Measurements from ENCODE around the gene NAGS. TPM values are rescaled to one million over a fixed set of nuclear protein-coding genes. Genes with fewer than 3 reads are reported as not detected.
"Not testable (repeated sequence)": the region's sequence is repeated elsewhere in the genome, so short reads cannot be mapped to it uniquely, and the experiment has no call there.

The NAGS gene
- total RNA-seq, 2 experiments from 2014 or later: 0.68 to 0.78 TPM

DNA sequence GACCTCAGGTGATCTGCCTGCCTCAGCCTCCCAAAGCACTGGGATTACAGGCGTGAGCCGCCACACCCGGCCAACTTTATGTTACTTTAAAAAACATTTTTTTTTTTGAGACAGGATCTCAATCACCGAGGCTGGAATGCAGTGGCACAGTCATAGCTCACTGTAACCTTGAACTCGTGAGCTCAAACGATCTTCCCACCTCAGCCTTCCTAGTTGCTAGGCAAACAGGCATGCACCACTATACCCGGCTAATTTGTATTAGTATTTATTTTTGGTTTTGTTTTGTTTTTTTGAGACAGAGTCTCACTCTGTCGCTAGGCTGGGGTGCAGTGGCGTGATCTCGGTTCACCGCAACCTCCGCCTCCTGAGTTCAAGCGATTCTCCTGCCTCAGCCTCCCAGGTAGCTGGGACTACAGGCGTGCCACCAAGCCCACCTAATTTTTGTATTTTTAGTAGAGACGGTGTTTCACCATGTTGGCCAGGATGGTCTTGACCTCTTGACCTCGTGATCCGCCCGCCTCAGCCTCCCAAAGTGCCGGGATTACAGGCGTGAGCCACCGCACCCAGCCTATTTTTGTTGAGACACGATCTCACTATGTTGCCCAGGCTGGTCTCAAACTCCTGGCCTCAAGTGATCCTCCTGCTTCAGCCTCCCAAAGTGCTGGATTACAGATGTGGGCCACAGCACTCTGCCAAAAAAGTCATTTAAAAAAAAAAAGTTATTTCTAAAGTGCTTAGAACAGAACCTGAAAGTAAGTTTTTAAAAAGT is 31.8 kb upstream of the NAGS start:
- H3K4me1 Mint-ChIP-seq (ENCODE audit: low read depth); ATAC-seq; H3K27ac Mint-ChIP-seq; H3K36me3 Mint-ChIP-seq (ENCODE audit: low read depth); H3K4me3 Mint-ChIP-seq; CTCF ChIA-PET; DNase-seq; H3K9me3 Mint-ChIP-seq (ENCODE audit: insufficient read depth): not testable (repeated sequence)
- H3K27me3 Mint-ChIP-seq (ENCODE audit: low read depth): peaks cover 20% of the 10 kb centered on the region
- POLR2A ChIA-PET: interaction anchor here (0.6 kb wide), 1 partner anchor 67 kb away, joined by 4 read pairs; no protein-coding TSS in a partner anchor

DNA sequence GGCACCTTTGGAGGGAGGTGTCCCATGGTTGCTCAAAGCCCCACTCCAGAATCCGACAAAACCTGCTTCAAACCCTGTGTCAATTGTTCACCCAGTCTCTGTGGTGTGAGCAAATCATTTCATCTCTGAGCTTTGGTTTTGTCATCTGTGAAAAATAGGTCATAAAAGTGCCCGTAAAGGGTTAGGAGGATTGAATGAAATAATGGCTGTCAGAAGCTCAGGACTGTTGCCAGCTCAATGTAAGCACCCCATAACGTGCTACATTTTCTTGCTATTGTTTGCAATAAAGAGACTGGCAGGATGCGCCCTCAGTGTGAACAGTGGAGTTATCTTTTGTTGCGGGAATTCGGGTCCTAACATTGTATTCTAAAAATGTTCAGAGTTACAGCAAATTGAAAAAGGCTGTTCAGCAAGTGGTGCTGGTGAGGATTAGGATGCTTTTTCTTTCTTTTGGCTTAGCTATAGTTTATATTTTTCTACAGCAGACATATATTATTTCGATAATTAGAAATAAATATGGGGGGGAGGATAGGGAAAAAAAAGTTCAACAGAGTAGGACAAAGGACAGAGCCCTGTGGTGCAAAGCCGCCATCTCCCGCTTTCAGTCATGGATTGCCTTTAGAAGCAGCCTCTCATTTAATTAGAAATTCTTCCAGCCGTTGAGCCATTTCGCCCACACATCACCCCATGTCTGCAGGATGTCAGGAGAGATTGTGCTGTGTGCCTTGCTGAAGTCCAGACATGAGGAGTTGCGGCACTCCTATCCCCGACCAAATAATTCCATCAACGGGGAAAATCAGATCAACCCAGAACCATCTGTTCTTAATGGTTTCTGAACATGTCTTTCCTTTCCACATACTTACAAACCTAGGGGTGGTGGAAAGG is 29.8 kb upstream of the NAGS start:
- ChIA-PET POLR2A (no interaction called here), CTCF (interaction anchor here (1.5 to 1.8 kb wide), 3 partner anchors 10 to 66 kb away, joined by 3 to 6 read pairs (median 4); no protein-coding TSS in a partner anchor)
- no peak overlapping the region for H3K4me3 Mint-ChIP-seq
- DNase-seq: no peak
- peaks cover 23% of the 10 kb centered on the region for H3K27me3 Mint-ChIP-seq (ENCODE audit: low read depth)
- H3K27ac Mint-ChIP-seq: no peak overlapping the region
- H3K4me1 Mint-ChIP-seq (ENCODE audit: low read depth): peaks cover 3% of the 10 kb centered on the region
- ATAC-seq: no peak
- H3K9me3 Mint-ChIP-seq (ENCODE audit: insufficient read depth): no peaks in the 10 kb centered on the region
- H3K36me3 Mint-ChIP-seq (ENCODE audit: low read depth): no peaks in the 10 kb centered on the region

DNA sequence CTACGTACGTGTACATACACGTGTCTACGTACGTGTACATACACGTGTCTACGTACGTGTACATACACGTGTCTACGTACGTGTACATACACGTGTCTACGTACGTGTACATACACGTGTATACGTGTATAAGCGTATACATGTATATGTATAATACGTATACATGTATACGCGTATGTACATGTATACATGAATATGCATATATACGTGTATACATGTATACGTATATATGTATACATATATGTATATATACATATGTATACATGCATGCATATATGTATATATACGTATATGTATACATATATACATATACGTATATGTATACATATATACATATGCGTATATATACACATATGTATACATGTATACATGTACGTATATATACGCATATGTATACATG is 28.5 kb upstream of the NAGS start:
- Mint-ChIP-seq H3K4me3 (no peak overlapping the region), H3K27ac (no peak overlapping the region), H3K36me3 (ENCODE audit: low read depth) (no peaks in the 10 kb centered on the region)

DNA sequence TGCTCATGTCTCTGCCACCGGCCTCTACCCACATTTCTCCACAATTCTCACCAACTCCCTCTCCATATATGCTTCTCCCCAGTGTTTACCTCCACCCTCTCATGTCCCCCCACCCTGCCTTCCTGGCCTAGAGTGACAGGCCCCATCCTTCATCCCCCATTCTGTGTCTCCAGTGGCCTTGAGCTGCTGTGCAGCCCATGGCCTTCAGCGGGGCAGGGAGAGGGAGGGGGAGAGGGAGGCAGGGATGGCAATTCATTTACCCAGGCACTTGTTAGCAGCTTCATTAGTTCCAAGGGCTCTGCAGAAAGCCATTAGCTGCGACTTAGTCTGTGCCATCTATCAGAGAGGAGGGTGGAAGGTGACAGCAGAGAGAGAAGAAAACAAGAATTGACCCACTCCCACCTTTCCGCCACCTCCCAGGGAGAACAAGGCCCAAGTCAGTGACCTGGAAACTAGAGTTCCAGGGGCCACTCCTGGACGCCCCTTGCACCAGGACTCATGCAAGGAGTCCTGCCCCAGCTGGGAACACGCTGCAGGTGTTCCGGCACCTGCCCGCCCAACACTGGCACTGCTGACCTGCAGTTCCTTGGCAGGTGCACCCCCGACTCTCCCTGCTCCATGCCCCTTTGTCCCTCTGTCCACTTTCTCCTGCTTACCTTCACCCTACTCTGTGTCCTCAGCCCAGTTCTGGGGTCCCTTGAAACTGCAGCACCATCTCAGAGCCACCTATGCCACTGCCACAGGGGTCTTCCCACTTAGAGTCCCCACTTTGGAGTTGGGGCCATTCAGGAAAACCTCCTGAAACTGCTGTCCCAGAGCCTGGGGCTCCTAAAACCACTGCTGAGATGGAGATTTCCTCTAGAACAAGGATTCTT is 27.2 kb upstream of the NAGS start:
- no peaks in the 10 kb centered on the region for H3K36me3 Mint-ChIP-seq (ENCODE audit: low read depth)
- no peaks in the 10 kb centered on the region for H3K4me1 Mint-ChIP-seq (ENCODE audit: low read depth)
- no peak for DNase-seq
- peaks cover 29% of the 10 kb centered on the region for H3K27me3 Mint-ChIP-seq (ENCODE audit: low read depth)
- ATAC-seq: no peak
- POLR2A ChIA-PET: no interaction called here
- H3K4me3 Mint-ChIP-seq: no peak overlapping the region
- CTCF ChIA-PET: no interaction called here
- no peaks in the 10 kb centered on the region for H3K9me3 Mint-ChIP-seq (ENCODE audit: insufficient read depth)
- no peak overlapping the region for H3K27ac Mint-ChIP-seq

More for the DNA sequence above, 28.5 kb upstream of the NAGS start:
- ChIA-PET POLR2A (no interaction called here), CTCF (no interaction called here)
- no peak for DNase-seq
- no peak for ATAC-seq
- peaks cover 22% of the 10 kb centered on the region for H3K27me3 Mint-ChIP-seq (ENCODE audit: low read depth)
- H3K4me1 Mint-ChIP-seq (ENCODE audit: low read depth): peaks cover 3% of the 10 kb centered on the region
- no peaks in the 10 kb centered on the region for H3K9me3 Mint-ChIP-seq (ENCODE audit: insufficient read depth)

DNA sequence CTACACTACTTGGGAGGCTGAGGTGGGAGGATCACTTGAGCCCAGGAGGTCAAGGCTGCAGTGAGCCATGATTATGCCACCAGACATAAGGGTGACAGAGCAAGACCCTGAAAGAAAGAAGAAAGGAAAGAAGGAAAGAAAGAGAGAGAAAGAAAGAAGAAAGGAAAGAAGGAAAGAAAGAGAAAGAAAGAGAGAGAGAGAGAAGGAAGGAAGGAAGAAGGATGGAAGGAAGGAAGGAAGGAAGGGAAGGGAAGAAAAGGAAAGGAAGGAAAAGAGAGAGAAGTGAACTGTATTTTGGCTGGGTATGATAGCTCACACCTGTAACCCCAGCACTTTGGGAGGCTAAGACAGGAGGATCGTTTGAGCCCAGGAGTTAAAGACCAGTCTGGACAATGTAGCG is 26.3 kb upstream of the NAGS start:
- POLR2A ChIA-PET: no interaction called here
- Mint-ChIP-seq H3K27ac (no peak overlapping the region), H3K36me3 (ENCODE audit: low read depth) (no peaks in the 10 kb centered on the region), H3K4me1 (ENCODE audit: low read depth) (peaks cover 1% of the 10 kb centered on the region), H3K27me3 (ENCODE audit: low read depth) (peaks cover 36% of the 10 kb centered on the region), H3K4me3 (no peak overlapping the region), H3K9me3 (ENCODE audit: insufficient read depth) (no peaks in the 10 kb centered on the region)
- ATAC-seq (no peak), DNase-seq (no peak)
- CTCF ChIA-PET: no interaction called here

DNA sequence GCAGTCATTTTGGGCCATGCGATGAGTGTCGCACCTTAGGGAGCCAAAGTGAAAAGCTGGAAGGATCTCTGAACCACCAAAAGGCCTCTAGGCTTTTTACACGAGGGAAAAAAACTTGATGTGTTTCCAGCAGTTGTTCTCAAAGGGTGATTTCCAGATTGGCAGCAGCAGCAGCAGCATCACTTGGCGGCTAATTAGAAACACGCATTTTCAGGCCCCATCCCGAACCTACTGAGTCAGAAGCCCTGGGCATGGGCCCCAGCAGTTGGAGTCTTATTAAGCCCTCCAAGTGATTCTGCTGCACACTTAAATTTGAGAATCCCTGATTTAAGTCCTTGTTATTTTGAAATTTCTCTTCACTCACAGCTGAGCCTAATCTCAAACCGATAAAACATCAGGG is 25.4 kb upstream of the NAGS start:
- no peak overlapping the region for H3K27ac Mint-ChIP-seq
- H3K27me3 Mint-ChIP-seq (ENCODE audit: low read depth): peaks cover 38% of the 10 kb centered on the region
- H3K4me1 Mint-ChIP-seq (ENCODE audit: low read depth): peaks cover 6% of the 10 kb centered on the region
- ATAC-seq (no peak), DNase-seq (no peak)
- ChIA-PET POLR2A (interaction anchor here (1.0 kb wide), 1 partner anchor 22 kb away, joined by 3 read pairs; no protein-coding TSS in a partner anchor), CTCF (interaction anchor here (1.2 to 1.9 kb wide), 2 partner anchors 33 to 35 kb away, joined by 3 to 10 read pairs; no protein-coding TSS in a partner anchor)
- no peaks in the 10 kb centered on the region for H3K36me3 Mint-ChIP-seq (ENCODE audit: low read depth)
- no peak overlapping the region for H3K4me3 Mint-ChIP-seq
- no peaks in the 10 kb centered on the region for H3K9me3 Mint-ChIP-seq (ENCODE audit: insufficient read depth)

DNA sequence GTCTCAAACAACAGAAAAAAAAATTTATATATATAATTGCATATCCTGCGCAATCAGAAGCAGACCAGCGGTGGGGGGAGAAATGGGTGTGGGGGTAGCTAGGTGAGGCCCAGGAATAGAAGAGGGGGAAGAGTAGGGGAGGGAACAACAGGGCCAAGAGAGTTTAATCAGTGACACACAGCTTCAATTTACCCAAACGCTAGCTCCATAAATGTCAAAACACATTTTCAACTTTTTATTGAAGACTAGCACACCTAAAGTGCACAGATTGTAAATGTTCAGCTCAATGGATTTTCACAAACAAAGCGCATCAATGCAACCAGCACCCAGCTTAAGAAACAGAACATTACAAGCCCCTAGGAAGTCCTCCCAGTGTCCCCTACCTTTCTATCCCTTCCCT is 24.8 kb upstream of the NAGS start:
- POLR2A ChIA-PET: interaction anchor here (0.7 to 1.0 kb wide), 2 partner anchors 21 to 321 kb away, joined by 3 read pairs; no protein-coding TSS in a partner anchor
- CTCF ChIA-PET: interaction anchor here (1.2 to 1.9 kb wide), 2 partner anchors 33 to 36 kb away, joined by 3 to 10 read pairs; no protein-coding TSS in a partner anchor
- Mint-ChIP-seq H3K9me3 (ENCODE audit: insufficient read depth) (no peaks in the 10 kb centered on the region), H3K36me3 (ENCODE audit: low read depth) (no peaks in the 10 kb centered on the region), H3K27me3 (ENCODE audit: low read depth) (peaks cover 44% of the 10 kb centered on the region), H3K4me1 (ENCODE audit: low read depth) (peaks cover 6% of the 10 kb centered on the region), H3K27ac (no peak overlapping the region), H3K4me3 (no peak overlapping the region)
- DNase-seq: no peak
- no peak for ATAC-seq

DNA sequence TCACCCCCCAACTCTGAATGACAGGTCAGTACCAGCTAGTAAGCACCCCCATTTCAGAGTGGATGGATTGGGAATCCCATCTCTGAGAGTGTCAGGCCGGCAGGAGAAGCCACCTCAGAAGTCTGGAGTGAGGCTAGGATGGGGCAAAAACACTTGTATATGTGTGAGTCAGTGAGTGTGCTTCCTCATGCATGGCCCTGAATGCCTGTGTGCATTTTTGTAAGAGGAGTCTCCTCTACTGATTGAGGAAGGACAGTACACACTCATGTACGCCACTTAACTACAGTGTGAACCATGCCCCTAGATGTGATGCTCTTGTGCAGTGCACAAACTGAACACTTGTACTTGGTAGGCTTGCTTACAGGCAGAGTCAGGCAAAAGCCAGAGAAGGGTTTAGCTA is 22.3 kb upstream of the NAGS start:
- Mint-ChIP-seq H3K27me3 (ENCODE audit: low read depth) (peaks cover 51% of the 10 kb centered on the region), H3K4me3 (no peak overlapping the region), H3K27ac (no peak overlapping the region), H3K4me1 (ENCODE audit: low read depth) (peaks cover 14% of the 10 kb centered on the region), H3K36me3 (ENCODE audit: low read depth) (no peaks in the 10 kb centered on the region), H3K9me3 (ENCODE audit: insufficient read depth) (no peaks in the 10 kb centered on the region)
- no peak for ATAC-seq
- DNase-seq: no peak
- ChIA-PET CTCF (interaction anchor here (1.0 to 1.4 kb wide), 3 partner anchors 12 to 38 kb away, joined by 3 to 9 read pairs (median 3); no protein-coding TSS in a partner anchor), POLR2A (no interaction called here)

DNA sequence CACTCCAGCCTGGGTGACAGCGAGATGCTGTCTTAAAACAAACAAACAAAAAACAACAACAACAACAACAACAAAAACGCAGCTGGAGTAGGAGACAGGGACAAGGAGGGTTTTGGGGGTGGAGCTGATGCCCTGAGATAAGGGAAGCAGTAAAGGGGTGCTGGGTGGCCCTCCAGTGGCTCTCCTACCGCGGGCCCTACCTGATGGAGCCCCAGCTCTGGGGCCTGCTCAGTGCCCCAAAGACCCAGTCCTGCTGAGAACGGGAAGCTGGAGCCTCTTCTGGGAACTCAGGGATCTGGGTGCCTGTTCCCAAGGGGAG is 21.3 kb upstream of the NAGS start:
- H3K27me3 Mint-ChIP-seq (ENCODE audit: low read depth): peaks cover 52% of the 10 kb centered on the region
- DNase-seq (no peak), ATAC-seq (no peak)
- POLR2A ChIA-PET: no interaction called here
- CTCF ChIA-PET: interaction anchor here (1.0 to 1.4 kb wide), 3 partner anchors 11 to 39 kb away, joined by 3 to 9 read pairs (median 3); no protein-coding TSS in a partner anchor
- peaks cover 14% of the 10 kb centered on the region for H3K4me1 Mint-ChIP-seq (ENCODE audit: low read depth)
- H3K9me3 Mint-ChIP-seq (ENCODE audit: insufficient read depth): no peaks in the 10 kb centered on the region
- no peak overlapping the region for H3K27ac Mint-ChIP-seq
- H3K36me3 Mint-ChIP-seq (ENCODE audit: low read depth): no peaks in the 10 kb centered on the region
- H3K4me3 Mint-ChIP-seq: no peak overlapping the region

DNA sequence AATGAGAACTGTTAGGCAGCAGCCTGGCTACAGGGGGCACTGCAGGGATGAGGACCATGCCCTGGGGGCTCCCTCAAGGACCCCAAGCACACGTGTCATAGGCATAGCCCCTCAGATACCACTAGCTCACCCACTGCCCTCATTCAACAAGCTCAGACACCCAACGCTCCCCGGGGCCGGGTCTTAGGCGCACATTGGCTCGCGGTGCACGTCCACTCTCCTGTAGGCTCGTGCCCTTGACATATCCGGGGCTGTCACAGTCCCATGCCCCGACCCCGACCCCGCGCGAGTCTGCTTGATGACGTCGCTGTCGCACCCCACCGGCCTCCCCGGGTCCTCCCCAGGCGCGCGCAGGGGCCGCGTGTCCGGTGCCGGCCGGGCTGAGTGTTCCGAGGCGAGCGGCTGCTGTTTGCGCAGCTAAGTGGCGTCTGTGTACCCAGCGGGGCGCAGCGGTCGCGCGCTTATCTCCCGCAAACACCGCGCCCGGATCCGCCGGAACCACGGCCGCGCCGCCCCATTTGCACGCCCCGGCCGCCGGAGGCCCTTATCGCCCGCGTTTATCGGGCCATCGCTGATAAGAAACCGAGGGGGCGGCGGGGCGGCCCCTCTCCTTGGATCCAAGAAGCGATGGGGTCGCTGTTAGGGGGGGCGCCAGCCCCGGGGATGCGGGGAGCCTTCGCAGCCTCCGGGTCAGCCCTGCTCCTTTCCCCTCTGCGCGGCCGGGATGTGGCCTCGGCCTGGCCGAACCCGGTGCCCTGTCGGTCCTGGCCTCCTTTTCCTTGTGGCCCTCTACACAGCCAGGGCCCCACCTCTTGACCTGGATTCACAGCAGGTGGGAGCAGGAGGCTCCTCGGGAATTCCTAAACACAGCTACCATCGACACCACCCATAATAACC is 20.7 kb upstream of the NAGS start:
- POLR2A ChIA-PET: no interaction called here
- CTCF ChIA-PET: interaction anchor here (1.0 to 1.7 kb wide), 4 partner anchors 9 to 57 kb away, joined by 3 to 9 read pairs (median 3); no protein-coding TSS in a partner anchor
- peaks cover 52% of the 10 kb centered on the region for H3K27me3 Mint-ChIP-seq (ENCODE audit: low read depth)
- no peak overlapping the region for H3K27ac Mint-ChIP-seq
- H3K9me3 Mint-ChIP-seq (ENCODE audit: insufficient read depth): no peaks in the 10 kb centered on the region
- DNase-seq: peak; percentile 26
- H3K36me3 Mint-ChIP-seq (ENCODE audit: low read depth): no peaks in the 10 kb centered on the region
- no peak overlapping the region for H3K4me3 Mint-ChIP-seq
- peak; percentile 75 for ATAC-seq
- H3K4me1 Mint-ChIP-seq (ENCODE audit: low read depth): peaks cover 14% of the 10 kb centered on the region

Measured in activated CD8-positive, alpha-beta T cell treated with anti-CD3 and anti-CD28 coated beads, Interleukin-2, amount 10 ng/mL, durations not matched to agents 7 days and 5 days (primary cell).